ENCODE measurements around the gene OGFR.

Gene OGFR

DNA sequence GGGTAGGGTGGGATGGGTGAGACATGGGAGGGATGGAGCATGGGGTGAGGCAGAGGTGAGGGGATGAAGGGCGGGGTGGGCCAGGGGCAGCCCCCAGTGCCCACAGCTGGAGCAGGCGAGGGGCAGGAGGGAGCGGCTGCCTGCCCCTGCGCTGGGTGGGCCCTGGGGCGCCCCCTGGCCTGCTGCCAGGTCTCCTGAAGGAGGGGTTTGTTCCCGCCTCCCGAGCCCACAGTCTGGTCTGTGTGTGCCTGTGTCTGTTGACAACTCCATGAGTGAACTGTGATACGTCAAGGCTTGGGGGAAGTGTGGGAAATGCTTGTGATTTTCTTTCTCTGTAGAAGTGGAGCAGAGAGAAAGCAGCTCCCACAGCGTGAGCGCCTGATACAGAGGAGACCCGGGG lies 19.2 kb upstream of the OGFR start:
- no peak for DNase-seq

DNA sequence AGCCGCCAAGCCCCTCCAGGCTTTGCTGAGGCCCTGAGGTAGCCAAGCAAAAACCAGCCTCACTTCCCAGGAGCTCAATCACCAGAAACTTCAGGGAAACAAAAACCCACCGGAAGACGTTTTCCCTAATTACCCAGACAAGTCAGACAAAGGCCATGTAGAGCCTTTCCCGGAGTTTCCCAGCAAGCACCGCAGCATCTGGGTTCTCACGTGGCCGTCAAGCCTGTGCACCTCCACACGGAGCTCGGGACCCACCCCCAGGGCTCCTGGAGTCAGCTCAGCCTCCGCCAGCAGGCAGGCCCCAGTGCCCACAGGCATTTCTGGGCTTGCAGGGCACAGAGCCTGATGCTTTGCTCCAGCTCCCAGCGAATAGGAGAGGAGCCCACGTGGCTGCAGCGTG lies 18.5 kb upstream of the OGFR start:
- no peak for DNase-seq

DNA sequence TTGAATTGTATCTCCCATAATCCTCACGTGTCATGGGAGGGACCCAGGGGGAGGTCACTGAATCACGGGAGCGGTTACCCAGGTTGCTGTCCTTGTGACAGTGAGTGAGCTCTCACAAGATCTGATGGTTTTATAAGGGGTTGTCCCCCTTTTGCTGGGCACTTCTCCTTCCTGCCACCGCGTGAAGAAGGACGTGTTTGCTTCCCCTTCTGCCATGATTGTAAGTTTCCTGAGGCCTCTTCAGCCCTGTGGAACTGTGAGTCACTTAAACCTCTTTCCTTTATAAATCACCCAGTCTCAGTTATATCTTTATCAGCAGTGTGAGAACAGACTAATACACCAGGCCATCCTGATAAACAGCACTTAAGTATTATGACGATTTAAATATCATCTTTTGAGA lies 17.3 kb upstream of the OGFR start:
- no peak for DNase-seq

DNA sequence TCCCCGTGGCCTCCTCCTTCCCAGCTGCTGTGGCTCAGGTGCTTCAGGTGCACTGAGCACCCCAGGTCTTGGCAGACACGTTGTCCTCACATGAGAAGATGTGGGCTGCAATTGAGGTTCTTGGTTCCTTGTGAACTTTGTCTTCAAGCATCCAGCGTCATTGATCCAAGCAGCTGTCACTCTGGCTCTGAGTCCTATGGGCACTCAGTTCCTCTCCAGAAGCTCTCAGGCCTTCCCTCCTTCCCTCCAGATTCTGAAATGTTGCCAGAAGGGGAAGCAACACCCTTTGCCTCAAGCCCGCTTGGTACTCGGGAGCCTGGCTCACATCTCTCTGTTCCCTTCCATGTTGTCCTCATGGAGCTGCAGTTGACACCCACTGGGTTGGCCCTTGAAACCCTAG lies 16.8 kb upstream of the OGFR start:
- no peak for DNase-seq

DNA sequence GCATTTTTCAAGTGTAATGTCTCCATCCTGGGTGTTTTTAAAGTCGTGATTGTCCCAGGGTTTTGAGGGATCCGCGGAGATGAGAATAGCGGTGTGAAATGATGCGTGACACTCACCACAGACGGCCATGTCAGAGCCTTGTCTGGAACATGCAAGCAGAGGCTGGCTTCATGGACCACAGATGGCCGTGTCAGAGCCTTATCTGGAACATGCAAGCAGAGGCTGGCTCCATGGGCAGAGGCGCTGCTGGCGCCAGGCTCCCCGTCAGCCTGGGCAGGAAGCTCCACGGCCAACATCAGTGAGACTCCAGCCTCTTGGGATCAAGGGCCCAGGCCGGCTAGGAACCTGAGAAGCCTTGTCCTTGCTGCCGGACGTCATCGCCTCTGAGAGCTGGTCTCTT lies 16.0 kb upstream of the OGFR start:
- no peak for DNase-seq

DNA sequence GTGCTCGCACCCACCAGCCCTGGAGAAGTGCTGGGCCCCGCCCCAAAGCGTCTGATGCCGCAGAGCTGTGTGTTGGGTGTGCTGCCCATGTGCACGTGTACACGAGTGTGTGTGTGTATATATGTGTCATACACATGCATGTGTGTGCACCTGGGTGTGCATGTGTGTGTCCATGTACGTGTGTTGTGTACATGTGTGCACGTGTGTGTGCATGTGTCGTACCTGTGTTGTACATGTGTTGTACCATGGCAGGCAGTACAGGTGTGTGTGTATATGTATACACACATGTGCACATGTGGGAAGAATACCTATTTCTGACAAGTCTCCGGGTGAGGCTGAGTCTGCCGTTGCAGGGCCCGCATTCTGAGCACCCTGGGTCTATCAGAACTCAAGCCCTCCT lies 14.6 kb upstream of the OGFR start:
- DNase-seq, result no peak

DNA sequence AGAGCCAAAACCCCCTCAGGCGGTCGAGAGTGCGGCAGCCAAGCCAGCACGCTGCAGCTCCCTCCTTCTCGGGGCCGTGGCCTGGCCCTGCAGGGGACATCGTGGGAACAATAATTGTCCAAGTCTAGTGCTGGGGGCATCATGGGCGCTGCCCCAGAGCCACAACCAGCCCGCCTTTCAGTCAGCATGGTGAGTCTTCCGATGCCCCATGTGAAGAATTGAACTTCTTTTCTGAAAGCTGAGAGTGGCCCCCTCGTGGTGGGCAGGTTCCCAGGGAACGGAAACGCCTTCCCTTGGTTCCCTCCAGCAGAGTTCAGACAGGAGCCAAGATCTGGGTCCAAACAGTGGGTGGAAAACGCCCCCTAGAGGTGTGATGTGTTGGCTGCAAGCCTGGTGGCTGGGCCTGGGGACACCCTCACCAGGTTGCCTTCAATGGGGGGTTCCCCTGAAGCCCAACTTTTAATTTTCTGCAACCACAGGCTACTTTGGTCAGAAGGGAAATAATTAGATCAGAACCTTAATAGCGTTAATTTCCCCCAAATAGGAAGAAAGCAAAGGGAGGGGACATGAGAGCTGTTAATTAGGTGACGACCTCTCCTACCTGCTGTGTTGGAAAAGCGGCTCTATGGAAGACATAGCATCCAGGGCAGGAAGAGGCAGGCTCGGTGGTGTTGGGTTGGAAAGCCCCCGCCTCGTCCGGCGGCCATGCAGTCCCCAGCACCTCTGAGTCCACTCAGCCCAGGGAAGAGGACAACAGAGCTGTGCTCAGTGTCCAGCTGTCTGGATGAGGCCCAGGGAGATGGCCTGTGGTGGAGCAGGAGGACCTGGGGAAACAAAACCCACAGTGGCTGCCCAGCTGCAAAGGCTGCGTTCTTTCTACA lies 13.1 kb upstream of the OGFR start:
- DNase-seq, result peak; percentile 90

DNA sequence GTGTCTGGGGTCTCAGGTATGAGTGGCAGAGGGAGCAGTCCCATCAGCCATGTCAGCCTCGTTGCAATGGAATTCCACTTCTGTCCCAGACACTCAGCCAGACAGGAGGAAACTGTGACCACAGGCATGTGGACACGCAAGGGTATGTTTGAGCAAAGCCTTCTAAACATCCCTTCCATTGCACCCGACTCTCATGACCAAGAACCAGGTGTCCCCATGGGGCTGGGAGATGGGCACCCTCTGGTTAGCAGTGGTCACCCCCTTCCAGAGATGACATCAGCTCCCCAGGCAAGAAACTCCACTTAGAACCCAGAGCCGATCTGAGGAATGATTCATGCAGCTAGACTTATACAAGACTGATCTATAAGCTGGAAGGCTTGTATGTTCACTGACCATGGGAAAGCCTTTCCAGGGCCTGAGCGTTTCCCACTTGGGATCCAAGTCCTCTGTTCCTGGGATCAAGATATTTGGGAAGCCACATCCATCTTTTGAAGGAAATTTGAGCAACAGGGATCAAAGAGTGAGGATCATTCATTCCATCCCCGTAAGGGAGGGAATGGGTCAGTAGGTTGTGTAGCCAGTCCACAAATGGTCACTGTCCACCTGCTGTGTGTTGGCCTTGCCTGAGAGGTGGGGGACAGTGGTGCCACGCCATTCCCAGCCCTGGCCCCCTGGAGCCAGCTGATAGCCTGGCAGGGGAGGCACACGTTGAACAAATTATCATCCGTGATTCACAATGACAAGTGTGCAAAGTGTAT lies 12.3 kb upstream of the OGFR start:
- no peak for DNase-seq

DNA sequence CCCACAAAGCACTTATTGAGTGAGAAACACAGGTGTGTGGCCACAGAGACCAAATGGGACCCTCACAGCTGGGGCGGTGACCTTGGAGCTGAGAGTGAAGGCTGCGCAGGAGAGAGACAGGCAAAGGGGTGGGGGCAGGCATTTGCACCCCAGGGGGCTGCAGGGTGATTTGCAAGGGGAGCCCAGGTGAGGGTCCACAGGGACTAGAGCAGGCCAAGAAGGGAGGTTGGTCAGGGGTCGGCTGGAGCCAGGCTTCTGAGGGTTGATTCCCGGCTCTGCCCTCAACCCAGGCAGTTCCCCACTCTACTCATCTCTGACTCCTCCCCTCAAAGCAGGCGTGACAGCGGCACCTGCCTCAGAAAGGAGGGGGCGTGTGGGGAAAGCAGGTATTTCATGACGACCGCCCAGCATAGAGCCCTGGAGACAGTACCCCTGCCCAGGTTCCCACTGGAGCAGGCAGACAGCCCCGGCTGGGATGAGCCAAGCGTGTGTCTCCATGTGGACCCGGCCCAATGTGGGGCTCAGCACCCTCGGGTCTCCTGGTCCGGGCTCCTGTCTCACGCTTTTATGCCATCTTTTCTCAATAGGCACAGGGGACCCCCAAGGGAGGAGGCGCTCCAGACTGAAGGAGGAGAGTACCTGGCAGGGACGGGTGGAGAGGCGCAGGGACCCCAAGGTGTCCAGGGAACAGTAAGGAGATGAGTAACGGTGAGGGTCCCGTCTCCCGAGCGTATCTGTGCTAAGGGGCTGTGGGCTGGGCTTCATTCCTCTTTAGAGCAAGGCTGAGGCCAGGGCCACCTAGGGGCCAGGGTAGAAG lies 11.5 kb upstream of the OGFR start:
- DNase-seq, result no peak

DNA sequence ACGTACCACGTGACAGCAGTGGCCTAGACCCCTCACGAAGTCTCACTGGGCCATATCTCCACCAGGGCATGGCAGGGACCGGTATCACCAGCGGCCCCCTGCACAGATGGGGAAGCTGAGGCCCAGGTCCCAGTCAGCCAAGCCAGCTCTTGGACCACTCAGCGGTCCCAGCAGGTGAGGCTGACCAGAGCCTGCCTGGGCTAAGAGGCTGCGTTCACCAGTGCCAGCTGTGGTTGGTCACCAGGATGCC lies 11.0 kb upstream of the OGFR start:
- DNase-seq, result no peak

DNA sequence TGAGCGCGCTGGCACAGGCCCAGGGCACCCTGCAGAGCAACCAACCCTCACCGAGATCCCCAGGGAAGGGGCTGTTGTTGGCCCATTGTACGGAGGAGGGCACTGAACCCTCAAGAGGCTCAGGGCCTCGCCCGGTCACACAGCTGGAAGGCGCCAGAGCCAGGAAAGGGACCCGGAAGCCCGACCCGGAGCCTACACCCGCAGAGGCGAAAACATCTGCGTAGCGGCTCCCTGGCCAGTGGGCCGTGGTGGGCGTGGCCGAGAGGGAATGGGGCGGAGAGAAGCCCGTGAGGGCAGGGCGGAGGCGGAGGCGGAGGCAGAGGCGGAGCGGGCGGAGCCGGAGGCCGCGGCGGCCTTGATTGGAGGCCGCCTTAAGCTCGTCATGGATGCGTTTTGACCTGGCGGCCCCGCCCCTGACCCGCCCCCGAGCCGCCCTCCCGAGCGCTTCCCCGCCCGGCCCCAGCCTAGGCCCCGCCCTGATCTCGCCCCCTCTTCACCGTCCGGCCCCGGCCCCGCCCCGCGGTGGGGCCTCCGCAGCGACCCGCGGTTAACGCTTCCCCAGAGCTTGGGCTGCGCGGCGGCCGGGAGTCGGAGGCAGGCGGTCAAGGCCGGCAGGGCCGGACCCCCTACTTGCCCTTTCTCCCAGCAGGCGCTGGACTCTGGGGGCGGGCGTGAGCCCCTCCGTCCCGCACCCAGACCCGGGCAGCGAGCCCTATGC lies 10.5 kb upstream of the OGFR start:
- peak; percentile 97 for DNase-seq

DNA sequence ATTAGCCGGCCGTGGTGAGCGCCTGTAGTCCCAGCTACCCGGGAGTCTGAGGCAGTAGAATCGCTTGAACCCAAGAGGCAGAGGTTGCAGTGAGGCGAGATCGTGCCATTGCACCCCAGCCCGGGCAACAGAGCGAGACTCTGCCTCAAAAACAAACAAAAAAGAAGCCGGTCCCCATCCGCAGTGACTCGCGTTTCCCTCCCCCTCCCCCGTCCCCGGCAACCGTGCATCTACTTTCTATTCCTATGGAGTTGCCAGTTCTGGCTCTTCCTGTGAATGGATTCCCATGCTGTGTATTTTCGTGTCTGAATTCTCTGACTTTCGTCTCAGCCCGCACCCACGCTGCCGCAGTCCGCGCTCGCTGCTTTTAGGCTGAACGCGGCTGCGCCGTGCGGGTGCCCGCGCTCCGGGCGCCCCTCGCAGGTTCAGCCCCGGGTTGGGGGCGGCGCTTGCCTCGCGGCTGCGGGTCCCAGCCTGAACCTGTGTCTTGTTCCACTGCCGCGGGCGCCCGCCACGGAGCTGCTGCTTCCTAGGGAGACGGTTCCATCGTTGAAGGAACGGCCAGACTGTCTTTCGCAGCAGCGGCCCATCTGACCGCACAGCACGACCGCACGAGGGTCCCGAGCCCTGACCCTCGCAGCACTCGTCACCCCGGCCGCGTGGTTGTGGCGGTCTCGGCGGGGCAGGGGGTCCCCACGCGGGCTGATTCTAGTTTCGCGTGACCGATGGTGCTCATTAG lies 9.4 kb upstream of the OGFR start:
- DNase-seq, result peak; percentile 73

DNA sequence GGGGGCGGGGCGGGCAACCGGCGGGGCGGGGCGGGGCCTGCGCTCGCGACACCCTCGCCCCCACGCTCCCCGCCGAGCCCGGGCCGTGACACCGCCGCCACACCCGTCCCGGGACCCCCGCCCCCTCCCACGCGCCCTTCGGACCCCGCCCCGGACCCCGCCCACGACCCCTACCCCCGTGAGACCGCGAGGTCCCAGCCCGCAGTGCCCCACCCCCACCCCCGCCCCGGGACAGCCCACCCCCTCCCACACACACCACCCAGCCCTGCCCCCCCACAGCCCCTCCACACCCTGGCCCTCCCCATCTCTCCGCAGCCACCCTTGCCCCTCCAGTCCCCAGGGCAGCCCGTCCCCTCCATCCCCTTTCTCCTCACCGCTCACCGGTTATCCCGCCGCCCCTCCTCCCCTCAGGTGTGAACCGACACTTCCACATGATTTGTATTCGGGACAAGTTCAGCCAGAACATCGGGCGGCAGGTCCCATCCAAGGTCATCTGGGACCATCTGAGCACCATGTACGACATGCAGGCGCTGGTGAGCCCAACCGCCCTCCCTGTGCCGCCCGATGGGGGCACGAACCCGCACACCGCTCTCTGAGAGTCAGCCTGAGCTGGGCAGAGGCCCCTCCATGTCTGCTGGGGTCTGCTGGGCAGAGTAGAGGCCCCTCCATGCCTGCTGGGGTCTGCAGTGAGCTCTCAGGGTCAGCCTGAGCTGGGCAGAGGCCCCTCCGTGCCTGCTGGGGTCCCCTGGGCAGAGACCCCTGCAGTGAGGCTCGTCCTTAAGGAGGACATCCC lies 7.7 kb upstream of the OGFR start:
- no peak for DNase-seq

DNA sequence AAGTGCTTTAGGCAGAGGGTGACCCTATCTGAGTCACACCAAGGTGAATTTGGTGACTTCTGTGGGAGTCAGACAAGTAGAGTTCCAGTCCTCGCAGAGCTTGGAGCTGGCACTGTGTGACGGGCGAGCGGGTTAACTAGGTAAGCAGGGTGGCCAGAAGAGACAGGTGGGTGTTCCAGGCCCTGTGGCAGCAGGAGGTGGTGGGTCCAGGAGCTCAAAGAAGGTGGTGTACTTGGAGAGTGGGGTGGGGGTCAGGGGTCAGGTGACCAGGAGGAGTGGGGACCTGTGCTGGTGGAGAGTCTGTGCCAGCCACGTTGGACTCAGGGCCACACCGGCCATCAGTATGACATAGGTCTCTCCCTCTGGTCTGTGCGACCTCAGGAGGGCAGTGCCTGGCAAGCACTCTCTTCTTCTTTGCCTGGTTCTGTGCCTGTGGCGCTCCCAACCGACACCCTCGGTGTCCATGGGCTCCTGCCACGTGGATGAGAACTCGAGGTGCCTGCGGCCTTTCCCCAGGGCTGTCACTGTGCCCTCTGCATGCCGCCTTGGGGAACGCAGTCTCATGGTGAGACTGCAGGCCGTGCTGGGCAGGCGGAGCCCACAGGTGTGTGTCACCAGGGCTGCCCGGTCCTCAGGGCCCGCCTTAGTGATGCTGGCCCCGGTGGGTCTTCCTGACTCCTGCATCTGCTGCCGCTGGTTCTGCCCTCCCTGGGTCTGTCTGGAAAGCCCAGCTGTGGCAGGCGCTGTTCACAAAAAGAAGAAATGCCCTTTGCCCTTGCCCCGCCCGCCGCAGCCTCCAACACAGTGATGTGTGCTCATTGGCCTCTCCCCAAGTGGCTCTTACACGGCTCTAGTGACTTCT lies 6.7 kb upstream of the OGFR start:
- DNase-seq, result no peak

DNA sequence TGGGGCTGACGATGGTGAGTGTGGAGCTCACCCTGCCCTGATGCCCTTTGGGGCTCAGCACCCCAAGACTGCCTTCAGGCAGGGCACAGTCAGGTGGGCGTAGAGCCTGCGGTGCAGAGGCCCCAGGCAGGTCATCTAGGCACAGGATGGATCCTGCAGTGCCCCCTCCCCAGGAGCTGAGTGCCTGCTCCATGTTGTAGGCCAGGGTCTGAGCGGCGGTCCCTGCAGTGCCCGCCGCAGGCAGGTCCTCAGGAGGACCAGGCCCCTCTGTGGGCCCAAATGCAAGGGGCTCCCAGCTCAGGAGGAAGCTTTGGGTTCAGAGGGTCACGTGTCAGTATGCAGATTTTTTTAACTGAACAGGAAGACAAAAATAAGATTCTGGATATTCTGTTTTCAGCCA lies 5.6 kb upstream of the OGFR start:
- no peak for DNase-seq

DNA sequence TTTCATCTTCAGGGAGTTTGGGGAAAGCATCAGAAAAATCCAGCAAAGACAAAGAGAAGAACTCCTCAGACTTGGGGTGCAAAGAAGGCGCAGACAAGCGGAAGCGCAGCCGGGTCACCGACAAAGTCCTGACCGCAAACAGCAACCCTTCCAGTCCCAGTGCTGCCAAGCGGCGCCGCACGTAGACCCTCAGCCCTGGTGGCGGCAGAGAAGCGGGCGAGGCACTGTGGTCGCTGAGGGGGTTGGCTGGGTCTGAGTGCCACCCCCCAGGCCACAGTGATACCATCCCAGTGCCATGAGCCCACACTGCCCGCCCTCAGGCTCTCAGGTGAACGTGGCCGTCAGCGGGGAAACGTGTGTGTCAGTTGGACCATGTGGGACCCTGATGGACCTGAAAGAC lies 5.2 kb upstream of the OGFR start:
- no peak for DNase-seq

DNA sequence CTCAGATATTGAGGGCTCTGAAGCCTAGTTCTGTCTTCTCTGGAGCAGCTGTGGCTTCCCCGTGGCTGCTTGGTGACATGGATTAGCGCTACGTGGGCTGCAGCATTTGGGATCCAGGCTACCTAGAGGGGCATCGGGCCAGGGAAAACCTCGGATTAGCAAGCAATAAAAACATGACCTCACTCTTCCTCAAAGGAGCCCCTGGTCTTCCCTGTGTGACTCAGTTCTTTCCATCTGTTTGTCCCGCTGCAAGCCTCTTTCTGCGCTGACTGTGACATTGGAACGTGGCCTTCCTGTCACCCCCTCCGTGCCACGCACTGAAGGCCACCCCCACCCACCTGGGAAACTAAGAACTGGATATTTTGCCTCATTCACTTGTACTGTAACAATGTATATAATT lies 4.8 kb upstream of the OGFR start:
- no peak for DNase-seq

DNA sequence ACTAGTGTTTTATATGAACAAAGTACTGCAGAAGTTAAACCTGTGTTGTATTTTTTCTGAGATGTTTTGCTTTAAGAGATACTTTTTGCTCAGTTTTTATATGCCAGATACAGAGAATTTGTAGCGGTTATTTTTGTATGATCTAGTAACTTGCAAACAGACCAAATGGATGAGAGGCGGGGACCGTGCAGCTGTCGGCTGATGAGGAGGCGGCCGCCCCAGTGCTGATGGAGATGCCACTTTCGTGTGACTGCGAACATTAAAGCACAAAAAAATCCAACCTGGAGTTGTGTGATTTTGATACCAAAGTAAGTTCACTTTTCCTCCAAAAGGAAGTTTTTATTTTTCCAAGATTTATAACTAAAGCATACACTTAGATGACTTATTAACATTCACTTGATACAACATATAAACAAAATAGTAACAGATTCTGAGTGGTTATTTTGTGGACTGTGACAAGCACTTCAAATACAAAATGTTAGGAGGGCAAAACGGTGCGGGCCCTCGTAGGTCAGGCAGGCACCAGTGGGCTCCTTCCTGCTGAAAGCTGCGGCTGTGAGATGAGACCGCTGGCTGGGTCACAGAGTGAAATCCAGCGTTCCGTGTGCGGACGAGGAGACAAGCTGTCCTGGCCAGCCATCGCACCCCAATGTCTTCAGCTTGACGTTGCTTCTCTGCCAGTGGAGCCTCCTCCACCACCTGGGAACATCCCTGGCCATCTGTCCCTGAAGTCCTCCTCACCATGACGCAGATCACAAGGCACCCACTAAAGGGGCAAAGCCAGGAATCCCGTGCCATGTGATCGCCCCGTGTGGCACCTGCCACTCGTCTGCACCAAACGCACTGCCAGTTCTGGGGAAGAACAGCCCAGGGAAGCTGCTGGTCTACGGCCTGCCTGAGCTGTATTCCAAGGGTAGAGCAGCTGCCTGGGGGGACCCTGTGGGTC lies 4.0 kb upstream of the OGFR start:
- DNase-seq, result no peak

DNA sequence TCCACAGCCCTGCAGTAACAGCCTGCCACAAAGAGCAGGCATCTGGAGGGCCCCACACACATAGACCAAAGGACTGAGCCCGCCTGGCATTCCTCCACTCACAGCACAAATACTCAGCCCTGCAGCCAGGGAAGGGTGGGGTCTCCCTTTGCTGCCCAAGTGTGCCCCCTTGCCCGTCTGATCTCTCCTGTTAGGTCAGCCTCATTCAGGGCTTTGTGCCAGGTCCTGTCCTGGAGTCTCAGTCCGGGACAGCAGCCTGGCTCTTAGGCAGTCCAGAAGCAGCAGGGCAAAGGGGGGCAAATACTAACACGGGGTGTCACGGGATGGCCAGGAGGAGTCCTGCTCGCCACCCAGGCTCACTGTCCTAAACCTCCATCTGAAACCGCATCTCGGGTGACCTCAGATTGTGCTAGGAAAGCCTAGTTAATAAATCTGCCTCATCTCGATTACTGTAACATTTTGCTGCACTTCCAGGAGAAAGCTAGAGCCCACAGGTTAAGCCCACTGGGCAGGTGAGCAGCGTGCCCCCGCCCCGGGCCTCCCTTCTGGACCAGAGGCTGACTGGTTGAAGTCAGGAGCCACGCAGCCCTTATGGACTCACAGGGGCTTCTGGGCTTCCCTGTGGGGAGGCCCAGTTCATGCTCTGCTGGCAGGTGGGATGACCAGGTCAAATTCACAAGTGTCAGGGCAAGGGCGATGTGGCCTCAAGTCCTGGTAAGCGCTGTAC lies 3.2 kb upstream of the OGFR start:
- DNase-seq, result no peak

Data from right forelimb (tissue), 1 donor.